Lung (tissue), 12 donors: ENCODE results near the gene RERE. TPM values are rescaled to one million over a fixed set of nuclear protein-coding genes. Genes with fewer than 3 reads are reported as not detected.

ENCODE experiments used
- ATAC-seq: fragments of 200-7000 bp; cut with Tn5 transposase; one replicate; pipeline ENCODE4 v1.9.1; 2020; ENCODE audit warnings: moderate number of reproducible peaks; ENCODE audit not compliant: insufficient read depth, low FRiP score
- DNase-seq, 3 donors: peaks; one replicate each; pipeline ENCODE4 v3.0.0-alpha.2; 2013 to 2017
- H3K27ac ChIP-seq, 2 donors: one replicate each; pipeline ENCODE4 v1.5.1; 2013; ENCODE audit warnings: mild to moderate bottlenecking in 2 of 2, moderate library complexity in 2 of 2, control low read depth in 1 of 2, inconsistent platforms in 1 of 2, low read depth in 1 of 2, low read length in 1 of 2
- H3K27me3 ChIP-seq, 3 donors: one replicate each; pipeline ENCODE4 v1.5.1; 2013; ENCODE audit warnings: low read length in 2 of 3; ENCODE audit not compliant: control insufficient read depth in 3 of 3, insufficient read depth in 3 of 3
- H3K36me3 ChIP-seq, 4 donors: one replicate each; pipeline ENCODE4 v1.5.1; 2013; ENCODE audit warnings: low read length in 4 of 4, mild to moderate bottlenecking in 1 of 4, moderate library complexity in 1 of 4; ENCODE audit not compliant: control insufficient read depth in 4 of 4, insufficient read depth in 4 of 4
- H3K4me1 ChIP-seq, 5 donors: one replicate each; pipeline ENCODE4 v1.5.1; 2013; ENCODE audit warnings: low read length in 5 of 5, mild to moderate bottlenecking in 2 of 5, moderate library complexity in 1 of 5; ENCODE audit not compliant: control insufficient read depth in 5 of 5, insufficient read depth in 5 of 5
- H3K4me3 ChIP-seq: one replicate; pipeline ENCODE4 v1.5.1; 2013; ENCODE audit warnings: mild to moderate bottlenecking, control low read depth, moderate library complexity
- H3K9ac ChIP-seq, 2 donors: one replicate each; pipeline ENCODE4 v1.5.1; 2013; ENCODE audit warnings: low read length in 2 of 2, control low read depth in 1 of 2; ENCODE audit not compliant: insufficient read depth in 1 of 2
- H3K9me3 ChIP-seq, 4 donors: one replicate each; pipeline ENCODE4 v1.5.1; 2013; ENCODE audit warnings: low read length in 3 of 4, mild to moderate bottlenecking in 1 of 4, moderate library complexity in 1 of 4; ENCODE audit not compliant: control insufficient read depth in 4 of 4, insufficient read depth in 3 of 4
- CTCF ChIP-seq: IDR thresholded peaks from 2 replicates; pipeline ENCODE4 v1.5.1; 2012; ENCODE audit warnings: mild to moderate bottlenecking; ENCODE audit errors: control extremely low read depth, extremely low read depth
- WGBS, 2 donors: extraction: QIAGEN DNeasy Blood & Tissue Kit; methylation state at CpG; one replicate each; pipeline ENCODE4 v1.1.7; 2013; 5-methylcytosine and 5-hydroxymethylcytosine counted together
- polyA plus RNA-seq, 2 donors: library from polyadenylated mRNA; stranded (reverse); fragments of 200-250 nt; gene quantifications; one replicate each; pipeline ENCODE4 v1.2.1, GENCODE V29; 2013
- total RNA-seq, 2 donors: library from RNA; depleted of rRNA in 1 of 2; stranded (reverse); fragments of >200 nt in 1 of 2; gene quantifications; one replicate each; pipeline ENCODE4 v1.2.1, GENCODE V29; 2014 to 2021
- donor health status: control.
- donor health status: control.
- donor health status: Bipolar disorder and iron deficiency.
- donor health status: healthy.
- donor health status: DM: yes; HTN: yes; CAD: no.

Gene RERE
- total and polyA plus RNA-seq, 4 donors: 21.7 to 207 (median 57.5) TPM

- peak overlapping the region; percentile 21 for H3K4me3 ChIP-seq
- peak overlapping the region; percentile 76 to 89 for H3K27ac ChIP-seq
- H3K9me3 ChIP-seq: no peaks in the 10 kb centered on the region
- ATAC-seq (no peak), DNase-seq (peak; percentile 67 to 77 (median 74))
- no peak for TF ChIP-seq CTCF
- peak overlapping the region; percentile 86 to 97 for H3K9ac ChIP-seq
- H3K27me3 ChIP-seq: no peaks in the 10 kb centered on the region
- H3K36me3 ChIP-seq: peaks cover 0 to 4% (median under 1%) of the 10 kb centered on the region in 4 donors
- peaks cover 3 to 39% (median 7%) of the 10 kb centered on the region in 5 donors for H3K4me1 ChIP-seq
- WGBS, 2 donors: 7 to 11% methylated on average over 6 of the region's 6 CpGs
Measured at GRCh38 chr1:8525216-8525557, 292.3 kb downstream of the RERE start.

- peak overlapping the region in 1 of 2 donors; percentile 60 for H3K27ac ChIP-seq
- H3K9ac ChIP-seq: peak overlapping the region in 1 of 2 donors; percentile 97
- ATAC-seq: no peak
- peaks cover 0 to 4% (median under 1%) of the 10 kb centered on the region in 4 donors for H3K36me3 ChIP-seq
- 47 to 49% methylated on average over 2 of the region's 2 CpGs for WGBS, 2 donors
- no peak for DNase-seq
- no peak overlapping the region for H3K4me3 ChIP-seq
- peaks cover 3 to 39% (median 7%) of the 10 kb centered on the region in 5 donors for H3K4me1 ChIP-seq
- no peaks in the 10 kb centered on the region for H3K27me3 ChIP-seq
- no peak for TF ChIP-seq CTCF
- H3K9me3 ChIP-seq: no peaks in the 10 kb centered on the region
Measured at GRCh38 chr1:8524627-8525157, 292.7 kb downstream of the RERE start.

GRCh38 chr1:8523666-8524206, 293.7 kb downstream of the RERE start:
- Histone ChIP-seq H3K27me3 (no peaks in the 10 kb centered on the region), H3K4me3 (no peak overlapping the region), H3K36me3 (peaks cover 0 to 4% (median 0%) of the 10 kb centered on the region in 4 donors), H3K4me1 (peaks cover 3 to 39% (median 7%) of the 10 kb centered on the region in 5 donors), H3K9me3 (no peaks in the 10 kb centered on the region), H3K9ac (no peak overlapping the region), H3K27ac (peak overlapping the region; percentile 7 to 33)
- WGBS, 2 donors: 44 to 49% methylated on average over 5 of the region's 5 CpGs
- ATAC-seq: no peak
- DNase-seq: no peak
- TF ChIP-seq CTCF: no peak
